H9 (cell line): ENCODE results near the gene IL1RAPL1. TPM values are rescaled to one million over a fixed set of nuclear protein-coding genes. Genes with fewer than 3 reads are reported as not detected.

Source experiments
- DNase-seq: peaks from one replicate; pipeline ENCODE4 v3.0.0-alpha.2; 2017
- H2AFZ ChIP-seq: one replicate; pipeline ENCODE4 v1.6.1; 2013; ENCODE audit warnings: mild to moderate bottlenecking, low read length, control low read depth, moderate library complexity
- H2AK5ac ChIP-seq: 2 replicates; pipeline ENCODE4 v1.6.1; 2013; ENCODE audit warnings: low read length, control low read depth, mixed read lengths; ENCODE audit not compliant: insufficient read length
- H2BK120ac ChIP-seq: one replicate; pipeline ENCODE4 v1.6.1; 2013; ENCODE audit warnings: low read depth, mild to moderate bottlenecking, low read length, control low read depth, inconsistent platforms; ENCODE audit not compliant: poor library complexity, severe bottlenecking
- H2BK12ac ChIP-seq: 2 replicates; pipeline ENCODE4 v1.6.1; 2013; ENCODE audit warnings: low read length, control low read depth, mixed read lengths, low read depth; ENCODE audit not compliant: insufficient read length
- H2BK15ac ChIP-seq: 2 replicates; pipeline ENCODE4 v1.6.1; 2013; ENCODE audit warnings: low read depth, low read length, control low read depth
- H2BK20ac ChIP-seq: one replicate; pipeline ENCODE4 v1.6.1; 2013; ENCODE audit warnings: low read depth, mild to moderate bottlenecking, low read length, control low read depth, inconsistent platforms; ENCODE audit not compliant: poor library complexity, severe bottlenecking
- H2BK5ac ChIP-seq: 2 replicates; pipeline ENCODE4 v1.6.1; 2013; ENCODE audit warnings: low read length, control low read depth, mixed read lengths; ENCODE audit not compliant: insufficient read length
- H3K14ac ChIP-seq: 2 replicates; pipeline ENCODE4 v1.6.1; 2013; ENCODE audit warnings: low read length, control low read depth; ENCODE audit not compliant: insufficient read depth
- H3K18ac ChIP-seq: 2 replicates; pipeline ENCODE4 v1.6.1; 2013; ENCODE audit warnings: low read depth, mild to moderate bottlenecking, mixed read lengths, low read length, control low read depth; ENCODE audit not compliant: insufficient read length
- H3K23ac ChIP-seq: 2 replicates; pipeline ENCODE4 v1.6.1; 2013; ENCODE audit warnings: low read length, control low read depth, mixed read lengths, low read depth; ENCODE audit not compliant: insufficient read length
- H3K23me2 ChIP-seq: 2 replicates; pipeline ENCODE4 v1.6.1; 2013; ENCODE audit warnings: low read depth, mild to moderate bottlenecking, mixed read lengths, low read length, control low read depth; ENCODE audit not compliant: insufficient read length, poor library complexity, severe bottlenecking
- H3K27ac ChIP-seq: 2 replicates; pipeline ENCODE4 v1.5.1; 2013; ENCODE audit warnings: low read length, control low read depth, mixed read lengths, low read depth; ENCODE audit not compliant: insufficient read length
- H3K27me3 ChIP-seq: 2 replicates; pipeline ENCODE4 v1.6.1; 2013; ENCODE audit warnings: low read length, control low read depth, inconsistent platforms; ENCODE audit not compliant: insufficient read depth
- H3K4ac ChIP-seq: 2 replicates; pipeline ENCODE4 v1.6.1; 2013; ENCODE audit warnings: low read depth, mild to moderate bottlenecking, control low read depth, inconsistent platforms, low read length, moderate library complexity
- H3K4me1 ChIP-seq: 2 replicates; pipeline ENCODE4 v1.6.1; 2013; ENCODE audit warnings: low read length, control low read depth, inconsistent platforms; ENCODE audit not compliant: insufficient read depth
- H3K4me2 ChIP-seq: 2 replicates; pipeline ENCODE4 v1.6.1; 2013; ENCODE audit warnings: low read length, control low read depth, mixed read lengths; ENCODE audit not compliant: insufficient read length, insufficient read depth
- H3K56ac ChIP-seq: 2 replicates; pipeline ENCODE4 v1.6.1; 2013; ENCODE audit warnings: low read depth, mild to moderate bottlenecking, mixed read lengths, low read length, control low read depth; ENCODE audit not compliant: insufficient read length
- H3K79me1 ChIP-seq: 2 replicates; pipeline ENCODE4 v1.6.1; 2013; ENCODE audit warnings: low read depth, mild to moderate bottlenecking, moderate library complexity, low read length, control low read depth, inconsistent platforms; ENCODE audit not compliant: insufficient read depth, poor library complexity, severe bottlenecking
- H3K79me2 ChIP-seq: 2 replicates; pipeline ENCODE4 v1.6.1; 2013; ENCODE audit warnings: low read length, control low read depth, inconsistent platforms; ENCODE audit not compliant: insufficient read depth
- H3K9ac ChIP-seq: 2 replicates; pipeline ENCODE4 v1.6.1; 2013; ENCODE audit warnings: low read length, control low read depth, mixed read lengths; ENCODE audit not compliant: insufficient read length; ENCODE audit errors: extremely low read depth
- H3K9me3 ChIP-seq: one replicate; pipeline ENCODE4 v1.6.1; 2013; ENCODE audit warnings: low read depth, low read length, inconsistent platforms; ENCODE audit not compliant: control insufficient read depth
- H3T11ph ChIP-seq: one replicate; pipeline ENCODE4 v1.6.1; 2013; ENCODE audit warnings: mild to moderate bottlenecking, low read length, control low read depth, inconsistent platforms
- H4K20me1 ChIP-seq: one replicate; pipeline ENCODE4 v1.6.1; 2013; ENCODE audit not compliant: control insufficient read depth, insufficient read length, insufficient read depth
- H4K5ac ChIP-seq: 2 replicates; pipeline ENCODE4 v1.6.1; 2013; ENCODE audit warnings: low read depth, mild to moderate bottlenecking, mixed read lengths, low read length, control low read depth; ENCODE audit not compliant: insufficient read length
- H4K8ac ChIP-seq: replicated peaks from 2 replicates; pipeline ENCODE4 v1.6.1; 2013; ENCODE audit warnings: low read length, control low read depth, mixed read lengths, low read depth; ENCODE audit not compliant: insufficient read length
- H4K91ac ChIP-seq: 2 replicates; pipeline ENCODE4 v1.6.1; 2013; ENCODE audit warnings: low read depth, mild to moderate bottlenecking, moderate library complexity, mixed read lengths, low read length, control low read depth; ENCODE audit not compliant: insufficient read length
- H3K27ac Mint-ChIP-seq, 3 experiments: 2 replicates in 2 of 3; 3 replicates in 1 of 3; pipeline ENCODE4 v1.8.0; 2020 to 2021; ENCODE audit warnings: mixed read lengths in 3 of 3, mild to moderate bottlenecking in 1 of 3, moderate library complexity in 1 of 3
- H3K27me3 Mint-ChIP-seq: 2 replicates; pipeline ENCODE4 v1.8.0; 2021; ENCODE audit warnings: low read depth, mild to moderate bottlenecking, moderate library complexity, mixed read lengths
- H3K36me3 Mint-ChIP-seq, 3 experiments: 2 replicates in 2 of 3; 3 replicates in 1 of 3; pipeline ENCODE4 v1.8.0; 2020 to 2021; ENCODE audit warnings: low read depth in 3 of 3, mixed read lengths in 3 of 3; ENCODE audit not compliant: insufficient read depth in 1 of 3
- H3K4me1 Mint-ChIP-seq, 2 experiments: 2 replicates each; pipeline ENCODE4 v1.8.0; 2020; ENCODE audit warnings: mixed read lengths in 2 of 2
- H3K4me3 Mint-ChIP-seq, 2 experiments: 2 replicates in 1 of 2; 3 replicates in 1 of 2; pipeline ENCODE4 v1.8.0; 2020 to 2021; ENCODE audit warnings: mild to moderate bottlenecking in 2 of 2, mixed read lengths in 2 of 2, moderate library complexity in 1 of 2
- H3K9me3 Mint-ChIP-seq, 2 experiments: 2 replicates in 1 of 2; 3 replicates in 1 of 2; pipeline ENCODE4 v1.8.0; 2020; ENCODE audit warnings: mild to moderate bottlenecking in 2 of 2, mixed read lengths in 2 of 2, moderate library complexity in 1 of 2
- WGBS: extraction: QIAGEN DNeasy Blood & Tissue Kit; methylation state at CpG from one replicate; pipeline ENCODE4 v1.1.7; 2013; ENCODE audit warnings: missing lambda C conversion rate, low lambda C conversion rate, mixed read lengths; ENCODE audit not compliant: insufficient read length; ENCODE audit errors: extremely low coverage; 5-methylcytosine and 5-hydroxymethylcytosine counted together
- total RNA-seq: library from RNA; stranded (reverse); gene quantifications from 2 replicates; pipeline ENCODE4 v1.2.1, GENCODE V29; 2021
- TF ChIP-seq, protein P1 (sequence below): fragments of 200-600 bp; sonication (generic); conservative IDR thresholded peaks from 3 replicates; pipeline ENCODE4 v1.8.0; 2021; ENCODE audit warnings: antibody characterized with exemption, mild to moderate bottlenecking

IL1RAPL1 gene
- total RNA-seq, 1 experiment from 2014 or later = 0.31 TPM

GRCh38 chrX:29528281-29528680, 941.0 kb downstream of the IL1RAPL1 start:
- no peak overlapping the region for H2BK5ac ChIP-seq
- no peaks in the 10 kb centered on the region for H3K4me1 Mint-ChIP-seq
- H2AK5ac ChIP-seq = no peak overlapping the region
- no peak overlapping the region for H3K18ac ChIP-seq
- H2BK12ac ChIP-seq = no peak overlapping the region
- no peak overlapping the region for H2BK20ac ChIP-seq
- no peak overlapping the region for H3K27ac Mint-ChIP-seq
- no peak overlapping the region for H3K4me3 Mint-ChIP-seq
- H2AFZ ChIP-seq = no peak overlapping the region
- H3K9me3 Mint-ChIP-seq = peaks cover 2 to 43% of the 10 kb centered on the region in 2 experiments; a peak in 4 of 5 replicates
- H3K36me3 Mint-ChIP-seq = no peaks in the 10 kb centered on the region; a peak in 1 of 7 replicates
- H3K79me1 ChIP-seq = no peaks in the 10 kb centered on the region
- no peak overlapping the region for H3K4me2 ChIP-seq
- DNase-seq = no peak
- no peaks in the 10 kb centered on the region for H3K9me3 ChIP-seq
- no peak overlapping the region for H2BK120ac ChIP-seq
- H3K27me3 ChIP-seq = no peaks in the 10 kb centered on the region
- H4K5ac ChIP-seq = no peak overlapping the region
- no peak overlapping the region for H3K23ac ChIP-seq
- no peaks in the 10 kb centered on the region; the same call in 1 of the 2 replicates for H3K27me3 Mint-ChIP-seq
- H3T11ph ChIP-seq = no peak overlapping the region
- no peak overlapping the region for H3K14ac ChIP-seq
- no peak overlapping the region for H3K9ac ChIP-seq
- no peaks in the 10 kb centered on the region for H3K4me1 ChIP-seq
- H3K79me2 ChIP-seq = no peaks in the 10 kb centered on the region
- H3K23me2 ChIP-seq = no peaks in the 10 kb centered on the region
- no peak overlapping the region for H2BK15ac ChIP-seq
- no peak overlapping the region for H4K91ac ChIP-seq
- no peak overlapping the region for H4K8ac ChIP-seq
- H3K4ac ChIP-seq = no peak overlapping the region
- H3K56ac ChIP-seq = no peak overlapping the region
- TF ChIP-seq, protein P1, sequence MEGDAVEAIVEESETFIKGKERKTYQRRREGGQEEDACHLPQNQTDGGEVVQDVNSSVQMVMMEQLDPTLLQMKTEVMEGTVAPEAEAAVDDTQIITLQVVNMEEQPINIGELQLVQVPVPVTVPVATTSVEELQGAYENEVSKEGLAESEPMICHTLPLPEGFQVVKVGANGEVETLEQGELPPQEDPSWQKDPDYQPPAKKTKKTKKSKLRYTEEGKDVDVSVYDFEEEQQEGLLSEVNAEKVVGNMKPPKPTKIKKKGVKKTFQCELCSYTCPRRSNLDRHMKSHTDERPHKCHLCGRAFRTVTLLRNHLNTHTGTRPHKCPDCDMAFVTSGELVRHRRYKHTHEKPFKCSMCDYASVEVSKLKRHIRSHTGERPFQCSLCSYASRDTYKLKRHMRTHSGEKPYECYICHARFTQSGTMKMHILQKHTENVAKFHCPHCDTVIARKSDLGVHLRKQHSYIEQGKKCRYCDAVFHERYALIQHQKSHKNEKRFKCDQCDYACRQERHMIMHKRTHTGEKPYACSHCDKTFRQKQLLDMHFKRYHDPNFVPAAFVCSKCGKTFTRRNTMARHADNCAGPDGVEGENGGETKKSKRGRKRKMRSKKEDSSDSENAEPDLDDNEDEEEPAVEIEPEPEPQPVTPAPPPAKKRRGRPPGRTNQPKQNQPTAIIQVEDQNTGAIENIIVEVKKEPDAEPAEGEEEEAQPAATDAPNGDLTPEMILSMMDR = no peak
- no peak overlapping the region for H3K27ac ChIP-seq
- no peaks in the 10 kb centered on the region for H4K20me1 ChIP-seq
- WGBS = no CpG with 5 or more reads among the region's 1 CpG
